ENCODE results near the gene LRWD1.
"Not testable (repeated sequence)": the region's sequence is repeated elsewhere in the genome, so short reads cannot be mapped to it uniquely, and the experiment has no call there.

The LRWD1 gene

DNA sequence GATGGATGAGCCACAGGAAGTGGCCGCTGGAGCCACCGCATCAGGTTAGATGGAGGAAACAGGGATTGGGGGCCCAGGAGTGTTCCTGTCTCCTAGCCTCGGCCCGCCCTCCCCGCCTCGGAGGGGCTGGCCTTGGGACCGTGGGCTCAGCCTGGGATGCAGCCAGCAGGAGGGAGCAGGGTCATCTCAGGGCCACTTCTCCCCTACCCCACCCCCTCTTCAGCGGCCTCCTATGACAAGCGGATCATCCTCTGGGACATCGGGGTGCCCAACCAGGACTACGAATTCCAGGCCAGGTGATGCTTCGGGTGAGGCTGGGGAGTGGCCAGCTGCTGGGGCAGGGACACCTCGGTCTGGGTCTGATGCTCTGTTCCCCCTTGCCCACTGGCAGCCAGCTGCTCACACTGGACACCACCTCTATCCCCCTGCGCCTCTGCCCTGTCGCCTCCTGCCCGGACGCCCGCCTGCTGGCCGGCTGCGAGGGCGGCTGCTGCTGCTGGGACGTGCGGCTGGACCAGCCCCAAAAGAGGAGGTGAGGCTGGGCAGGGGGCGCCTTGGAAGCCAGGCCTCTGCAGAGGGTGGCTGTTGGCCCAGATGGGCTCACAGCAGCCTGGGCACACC is 4.7 kb downstream of the LRWD1 start:
- no peak for DNase-seq (ENCODE audit: low spot score)

DNA sequence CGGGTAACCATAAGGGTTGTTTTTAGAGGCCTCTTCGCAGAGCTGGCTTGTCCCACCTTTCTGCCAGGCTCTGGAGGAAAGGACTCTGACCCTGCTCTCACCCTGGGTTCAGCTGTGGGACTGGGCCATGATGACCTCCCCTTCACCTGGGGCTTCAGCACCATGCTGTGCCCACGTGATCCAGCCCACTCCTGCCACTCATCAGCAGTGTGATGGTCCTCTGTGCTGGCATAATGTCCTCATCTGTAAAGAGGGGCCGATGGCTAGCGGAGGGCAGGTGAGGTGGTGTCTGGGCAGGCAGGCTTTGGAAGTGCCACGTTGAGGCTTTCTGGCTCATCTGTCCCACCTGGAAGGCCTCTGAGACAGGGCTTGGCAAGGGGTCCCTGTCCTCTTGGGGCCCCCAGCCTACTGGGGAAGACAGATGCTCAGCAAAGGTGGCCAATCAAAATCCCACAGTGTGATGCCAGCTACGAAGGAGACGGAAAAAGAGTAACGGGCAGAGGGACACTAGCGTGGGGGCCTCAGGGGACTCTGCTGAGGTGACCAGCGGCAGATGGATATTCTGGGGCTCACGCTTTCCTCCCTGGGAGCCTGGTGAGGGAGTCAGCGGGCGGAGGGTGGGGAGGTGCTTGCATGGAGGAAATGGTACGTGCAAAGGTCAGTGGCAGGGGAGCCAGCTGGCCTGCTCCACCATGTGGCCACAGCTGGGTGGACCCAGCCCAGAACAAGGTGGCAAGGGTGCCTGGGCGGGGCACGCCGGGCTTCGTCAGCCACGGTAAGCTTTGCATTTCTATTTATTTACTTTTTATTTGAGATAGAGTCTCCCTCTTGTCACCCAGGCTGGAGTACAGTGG is 5.4 kb downstream of the LRWD1 start:
- DNase-seq (ENCODE audit: low spot score): no peak

DNA sequence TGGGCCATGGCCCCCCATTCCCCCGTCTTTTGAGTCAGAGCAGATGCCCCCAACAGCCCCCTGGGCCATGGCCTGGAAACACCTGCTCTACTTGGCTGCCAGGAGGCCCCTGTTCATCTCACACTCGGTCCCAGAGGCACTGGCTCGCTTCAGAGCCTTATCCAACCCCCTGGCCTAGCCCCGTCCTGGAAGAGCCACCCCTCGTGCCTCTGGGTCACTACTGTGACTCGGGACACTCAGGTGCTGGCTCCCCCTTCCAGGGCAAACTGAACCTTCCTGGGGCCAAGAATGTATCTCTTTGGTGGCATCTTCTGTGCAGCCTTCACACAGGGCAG is 7.0 kb downstream of the LRWD1 start:
- no peak for DNase-seq (ENCODE audit: low spot score)

DNA sequence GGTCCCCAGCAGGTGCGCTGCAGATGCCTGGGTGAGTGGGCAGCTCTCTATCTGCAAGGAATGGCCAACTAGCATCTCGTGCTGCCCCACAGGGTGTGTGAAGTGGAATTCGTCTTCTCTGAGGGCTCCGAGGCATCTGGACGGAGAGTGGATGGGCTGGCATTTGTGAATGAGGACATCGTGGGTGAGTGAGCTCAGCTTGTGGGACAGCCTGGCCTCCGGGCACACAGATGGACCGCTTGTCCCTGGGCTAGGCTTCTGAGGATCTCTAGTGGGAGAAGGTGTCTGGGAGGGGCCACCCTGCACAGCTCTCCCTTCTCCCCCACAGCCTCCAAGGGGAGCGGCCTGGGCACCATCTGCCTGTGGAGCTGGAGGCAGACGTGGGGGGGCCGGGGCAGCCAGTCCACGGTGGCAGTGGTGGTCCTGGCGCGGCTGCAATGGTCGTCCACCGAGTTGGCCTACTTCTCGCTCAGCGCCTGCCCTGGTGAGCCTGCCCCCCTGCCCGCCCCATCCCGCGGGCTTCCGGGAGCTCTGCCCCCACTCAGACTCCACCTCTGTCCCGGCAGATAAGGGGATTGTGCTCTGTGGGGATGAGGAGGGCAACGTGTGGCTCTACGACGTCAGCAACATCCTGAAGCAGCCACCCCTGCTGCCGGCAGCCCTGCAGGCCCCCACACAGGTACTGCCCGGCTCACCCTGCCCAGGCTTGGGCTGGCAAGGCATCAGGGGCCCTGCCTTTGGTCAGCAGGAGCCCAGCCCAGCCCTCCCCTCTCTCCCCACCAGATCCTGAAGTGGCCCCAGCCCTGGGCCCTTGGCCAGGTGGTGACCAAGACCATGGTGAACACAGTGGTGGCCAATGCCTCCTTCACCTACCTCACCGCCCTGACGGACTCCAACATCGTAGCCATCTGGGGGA is 7.6 kb downstream of the LRWD1 start:
- DNase-seq (ENCODE audit: low spot score): no peak

DNA sequence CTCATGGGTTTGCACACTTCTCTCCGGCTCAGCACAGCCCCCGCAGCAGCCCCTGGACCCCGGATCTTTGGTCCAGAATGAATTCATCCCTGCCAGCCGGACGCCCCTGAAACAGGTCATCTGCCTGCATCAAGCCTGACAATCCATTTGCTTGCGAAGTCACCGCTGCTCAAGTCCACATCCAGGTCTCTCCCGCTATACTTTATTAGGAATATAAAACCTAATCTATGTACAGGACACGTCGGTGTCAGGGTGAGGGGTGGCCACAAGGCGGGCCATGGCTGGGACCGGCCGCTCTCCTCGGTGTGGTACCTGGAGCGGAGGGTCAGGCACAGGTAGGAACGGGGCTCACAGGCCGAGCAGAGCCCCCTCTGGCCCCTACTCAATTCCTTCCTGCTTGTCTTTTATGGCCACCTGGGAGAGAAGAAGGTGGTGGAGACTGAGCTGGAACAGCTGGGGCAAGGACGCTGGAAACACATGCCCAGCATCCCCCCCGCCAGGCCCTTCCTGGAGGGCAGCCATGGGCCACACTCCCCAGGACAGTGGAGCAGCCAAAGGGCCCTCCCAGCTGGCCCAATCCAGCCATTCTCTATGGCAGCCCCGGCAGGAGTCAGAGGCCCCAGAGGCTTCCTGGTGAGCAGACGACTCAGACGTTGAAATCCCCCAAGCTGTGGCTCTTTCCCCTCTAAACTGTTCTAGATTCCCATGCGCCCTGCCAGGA is 8.6 kb downstream of the LRWD1 start:
- no peak for DNase-seq (ENCODE audit: low spot score)

DNA sequence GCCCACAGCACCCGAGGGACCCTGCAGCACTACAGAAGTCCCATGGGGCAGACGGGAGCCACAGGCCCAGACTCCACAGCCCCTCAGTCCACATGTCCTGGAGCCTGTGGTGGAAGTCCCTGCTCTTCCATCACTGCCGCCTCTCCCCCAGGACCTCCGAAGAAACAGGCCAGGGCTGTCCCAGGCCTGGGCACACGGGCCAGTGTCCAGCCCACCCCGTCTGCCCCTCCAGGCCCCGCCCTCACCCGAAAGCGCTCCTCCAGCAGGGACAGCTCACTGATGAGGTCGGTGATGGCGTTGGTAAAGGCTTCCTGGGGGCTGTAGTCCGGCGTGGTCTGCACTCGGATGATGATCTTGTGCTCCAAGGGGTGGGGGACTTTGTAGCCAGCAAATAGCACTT is 9.3 kb downstream of the LRWD1 start:
- not testable (repeated sequence) for DNase-seq (ENCODE audit: low spot score)

DNA sequence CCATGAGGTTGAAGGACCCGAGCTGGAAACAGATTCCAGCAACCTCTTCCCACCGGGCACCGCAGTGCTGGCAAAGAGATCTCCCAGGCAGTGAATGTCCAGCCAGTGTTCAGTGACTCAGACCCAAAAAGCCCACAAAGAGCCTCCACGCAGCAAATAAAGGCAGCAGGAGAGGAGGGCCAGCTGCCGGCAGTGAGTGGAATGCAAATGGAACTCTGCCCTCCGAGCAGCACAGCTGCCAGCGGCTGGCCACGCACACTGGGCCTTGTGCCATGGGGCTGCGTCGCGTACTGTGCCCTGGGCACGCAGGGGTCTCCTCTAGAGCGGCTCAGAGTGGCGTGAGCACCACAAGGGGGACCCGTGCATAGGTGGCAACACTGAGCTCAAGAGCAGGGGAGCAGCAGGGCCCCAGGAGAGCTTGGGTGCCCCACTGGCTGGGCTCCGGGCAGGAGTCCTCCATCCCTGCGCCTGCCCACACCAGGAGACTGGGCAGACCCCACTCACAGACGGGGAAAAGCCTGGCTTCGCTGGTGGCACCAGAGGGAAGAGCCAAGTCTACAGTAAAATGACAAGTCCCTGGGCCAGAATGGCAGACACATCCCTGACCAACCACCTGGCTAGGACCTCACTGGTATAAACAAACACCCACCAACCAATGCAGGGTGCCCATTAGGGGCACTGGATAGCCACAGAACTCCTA is 10.1 kb downstream of the LRWD1 start:
- DNase-seq (ENCODE audit: low spot score): not testable (repeated sequence)

DNA sequence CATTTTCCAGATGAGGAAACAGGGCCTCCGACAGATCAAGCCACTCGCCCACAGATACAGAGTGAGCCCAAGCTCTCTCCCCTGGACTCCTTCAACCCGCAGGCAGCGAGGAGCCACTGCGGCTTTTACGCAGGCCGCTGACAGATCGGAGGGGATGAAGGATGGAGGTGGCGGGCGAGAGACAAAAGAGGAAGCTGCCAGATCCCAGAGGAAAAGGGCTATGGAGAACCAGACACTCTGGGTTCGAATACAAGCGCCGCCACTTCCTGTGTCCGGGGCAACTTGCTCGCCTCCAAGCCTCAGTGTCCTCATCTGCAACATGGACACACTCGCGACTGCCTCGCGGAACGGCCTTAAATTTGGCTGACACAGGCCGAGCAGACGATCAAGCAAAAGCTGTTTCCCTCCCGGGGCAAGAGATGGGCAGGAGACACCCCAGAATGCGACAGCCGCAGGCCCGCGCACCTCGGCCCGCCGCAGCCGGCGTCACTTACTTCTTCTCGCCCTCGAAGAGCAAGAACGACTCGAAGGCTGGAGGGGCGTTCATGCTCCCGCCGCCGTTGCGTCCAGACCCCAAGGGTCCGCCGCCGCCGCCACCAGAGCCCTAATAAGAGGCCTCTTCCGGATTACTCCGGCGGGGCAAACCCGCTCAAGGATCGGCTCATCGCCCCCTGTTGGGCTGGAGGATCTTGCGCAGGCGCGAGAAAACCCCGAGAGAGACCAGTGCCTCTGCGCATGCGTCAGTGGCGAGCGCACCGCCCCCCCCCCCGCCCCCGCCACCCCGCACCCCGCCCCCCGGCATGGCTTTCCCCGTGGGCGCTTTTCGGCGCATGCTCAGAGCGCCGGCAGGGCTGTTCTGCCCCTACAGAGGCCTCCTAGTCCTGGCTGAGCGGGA is 13.8 kb downstream of the LRWD1 start, which contains the start of gene POLR2J:
TSS of gene POLR2J (minus strand) at position 609 of the 895 bp plus-strand sequence. CDS start at position 547, 62 bp downstream.
- not testable (repeated sequence) for DNase-seq (ENCODE audit: low spot score)

DNA sequence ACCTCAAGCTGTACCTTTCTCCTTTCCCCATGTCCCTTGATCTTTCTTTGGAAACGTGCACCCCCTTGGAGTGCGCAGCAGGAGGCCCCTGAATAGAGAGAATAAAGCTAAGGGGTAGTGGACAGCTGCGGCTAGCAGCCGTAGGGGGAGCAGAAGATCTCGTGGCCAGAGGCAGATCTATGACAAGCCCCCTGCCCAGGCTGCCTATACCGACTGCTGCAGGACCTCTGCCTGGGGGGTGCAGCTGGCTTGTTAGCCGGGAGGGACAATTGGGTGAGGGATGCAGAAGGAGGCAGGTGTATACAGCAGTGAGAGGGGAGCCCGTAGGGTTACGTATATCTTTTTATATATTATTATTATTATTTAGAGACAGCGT is 14.4 kb downstream of the LRWD1 start:
- DNase-seq (ENCODE audit: low spot score): not testable (repeated sequence)

DNA sequence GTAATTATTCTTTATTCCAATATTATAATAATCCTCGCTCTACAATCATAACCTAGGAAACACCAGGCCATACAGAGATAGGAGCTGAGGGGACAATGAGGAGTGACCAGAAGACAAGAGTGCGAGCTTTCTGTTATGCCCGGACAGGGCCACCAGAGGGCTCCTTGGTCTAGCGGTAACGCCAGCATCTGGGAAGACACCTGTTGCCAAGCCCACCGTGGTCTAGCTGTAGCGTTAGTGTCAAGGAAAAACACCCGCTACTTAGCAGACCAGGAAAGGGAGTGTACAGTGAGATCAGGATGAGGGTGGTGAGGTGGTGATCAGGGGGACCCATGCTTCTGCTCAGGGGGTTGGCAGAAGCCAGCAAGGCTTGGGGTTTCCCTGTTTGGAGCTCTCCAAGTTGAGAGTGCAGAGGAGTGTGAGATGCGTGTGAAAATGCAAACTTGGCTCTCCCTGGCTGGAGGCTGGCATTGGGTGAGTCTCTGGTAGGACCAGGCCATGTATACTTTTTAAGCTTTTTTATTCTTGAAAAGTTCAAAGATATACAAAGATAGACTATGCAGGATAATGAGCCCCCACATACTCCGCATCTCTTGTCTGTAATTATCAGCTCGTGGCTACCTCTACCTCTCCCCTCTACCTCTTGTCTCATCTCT is 15.3 kb downstream of the LRWD1 start:
- not testable (repeated sequence) for DNase-seq (ENCODE audit: low spot score)

DNA sequence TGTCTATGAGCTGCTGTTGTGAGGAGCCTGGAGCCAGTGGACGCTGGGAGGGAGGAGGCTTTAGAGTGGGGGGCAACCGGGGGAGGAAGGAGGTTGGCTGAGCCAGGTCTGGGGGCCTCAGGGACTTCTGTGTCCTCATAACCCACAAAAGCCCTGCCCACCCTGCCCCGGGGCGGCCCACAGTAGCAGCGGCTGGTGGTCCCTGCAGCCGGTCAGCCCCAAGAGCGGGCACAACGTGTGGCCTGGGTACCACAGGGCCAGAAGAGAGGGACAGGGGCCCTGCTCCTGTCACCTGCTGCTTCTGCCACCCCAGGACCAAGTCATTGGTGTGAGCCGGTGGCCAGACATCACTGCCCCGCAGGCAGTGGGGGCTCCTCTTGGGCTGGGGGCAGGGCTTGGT is 17.2 kb downstream of the LRWD1 start:
- not testable (repeated sequence) for DNase-seq (ENCODE audit: low spot score)

DNA sequence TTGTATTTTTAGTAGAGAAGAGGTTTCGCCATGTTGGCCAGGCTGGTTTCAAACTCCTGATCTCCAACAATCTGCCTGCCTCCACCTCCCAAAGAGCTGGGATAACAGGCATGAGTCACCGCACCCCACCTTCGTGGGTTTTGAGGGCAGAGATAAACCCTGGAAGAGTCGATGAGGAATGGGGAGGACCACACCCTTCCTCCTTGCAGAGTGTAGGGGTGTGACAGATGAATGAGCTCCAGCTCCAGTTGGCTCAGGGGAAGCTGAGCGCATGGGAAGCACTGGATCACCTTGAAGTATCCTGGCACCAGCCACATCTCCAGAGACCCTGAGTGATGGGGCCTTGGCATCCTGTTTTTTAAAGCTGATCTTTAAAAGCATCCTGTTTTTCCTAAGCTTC is 19.5 kb downstream of the LRWD1 start:
- not testable (repeated sequence) for DNase-seq (ENCODE audit: low spot score)

DNA sequence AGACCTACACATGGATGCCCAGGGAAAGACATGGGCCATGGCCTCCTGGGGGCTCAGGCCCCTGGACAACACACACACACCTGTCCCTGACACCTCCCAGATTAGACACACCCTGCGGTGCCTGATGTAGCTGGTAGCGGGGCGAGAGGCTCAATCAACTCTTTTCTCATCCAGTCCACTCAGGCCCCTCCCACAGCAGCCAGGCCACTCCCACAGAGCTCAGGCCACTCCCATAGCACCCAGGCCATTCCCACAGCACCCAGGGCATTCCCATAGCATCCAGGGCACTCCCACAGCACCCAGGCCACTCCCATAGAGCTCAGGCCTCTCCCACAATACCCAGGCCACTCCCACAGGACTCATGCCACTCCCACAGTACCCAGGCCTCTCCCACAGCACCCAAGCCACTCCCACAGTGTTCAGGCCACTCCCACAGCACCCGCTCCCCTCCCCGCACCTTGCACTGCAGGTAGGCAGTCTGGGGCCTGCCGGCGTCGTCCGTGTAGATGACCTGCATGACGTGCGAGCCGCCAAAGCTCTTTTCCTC is 25.8 kb downstream of the LRWD1 start:
- not testable (repeated sequence) for DNase-seq (ENCODE audit: low spot score)

DNA sequence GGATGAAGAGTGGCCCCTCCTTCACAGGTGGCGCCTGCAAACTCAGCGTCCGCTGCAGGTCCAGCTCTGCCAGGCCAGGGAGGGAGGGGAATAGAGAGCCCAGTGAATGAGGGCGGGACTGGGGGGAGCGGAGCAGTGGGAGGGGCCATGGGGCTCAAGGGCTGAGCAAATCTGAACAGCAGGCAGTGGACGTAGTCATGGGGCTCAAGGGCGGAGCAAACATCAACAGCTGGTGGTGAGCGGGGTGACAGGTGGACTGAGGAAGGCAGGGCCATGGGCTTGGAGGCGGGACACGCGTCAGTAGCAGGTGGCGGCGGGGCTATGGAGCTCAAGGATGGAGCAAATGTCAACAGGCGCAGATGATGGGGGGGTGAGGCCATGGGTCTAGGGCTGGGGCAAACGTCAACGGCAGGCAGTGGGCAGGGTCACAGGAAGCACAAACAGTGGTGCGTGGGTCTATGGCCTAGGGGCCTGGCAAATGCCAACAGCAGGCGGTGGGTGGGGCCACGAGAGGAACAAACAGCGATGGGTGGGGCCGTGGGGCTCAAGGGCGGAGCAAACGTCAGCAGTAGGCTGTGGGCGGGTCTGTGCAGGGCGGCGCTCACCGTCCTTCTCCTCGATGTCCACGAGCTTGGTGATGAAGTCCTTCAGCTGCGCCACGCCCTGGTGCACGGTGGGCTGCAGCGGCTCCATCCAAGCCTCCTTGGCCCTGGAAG is 28.6 kb downstream of the LRWD1 start:
- DNase-seq (ENCODE audit: low spot score): not testable (repeated sequence)

DNA sequence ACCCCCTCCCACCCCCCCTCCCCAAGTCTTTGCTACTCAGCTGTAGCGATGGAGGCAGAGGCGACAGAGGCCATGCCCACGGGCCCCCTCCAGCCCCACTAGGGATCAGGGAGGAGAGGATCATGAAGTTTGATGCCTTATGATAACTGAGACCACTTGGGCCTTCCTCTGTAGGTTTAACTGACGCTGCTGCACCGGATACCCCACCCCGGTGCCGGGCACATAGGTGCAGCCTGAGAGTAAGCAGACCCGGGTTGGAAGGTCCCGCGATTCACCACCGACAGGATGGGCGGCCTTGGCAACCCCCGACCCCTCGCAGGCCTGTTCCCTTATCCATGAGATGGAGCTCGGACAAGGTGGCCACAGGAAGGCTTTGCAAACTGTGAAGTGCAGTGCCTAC is 29.2 kb downstream of the LRWD1 start:
- DNase-seq (ENCODE audit: low spot score): not testable (repeated sequence)

DNA sequence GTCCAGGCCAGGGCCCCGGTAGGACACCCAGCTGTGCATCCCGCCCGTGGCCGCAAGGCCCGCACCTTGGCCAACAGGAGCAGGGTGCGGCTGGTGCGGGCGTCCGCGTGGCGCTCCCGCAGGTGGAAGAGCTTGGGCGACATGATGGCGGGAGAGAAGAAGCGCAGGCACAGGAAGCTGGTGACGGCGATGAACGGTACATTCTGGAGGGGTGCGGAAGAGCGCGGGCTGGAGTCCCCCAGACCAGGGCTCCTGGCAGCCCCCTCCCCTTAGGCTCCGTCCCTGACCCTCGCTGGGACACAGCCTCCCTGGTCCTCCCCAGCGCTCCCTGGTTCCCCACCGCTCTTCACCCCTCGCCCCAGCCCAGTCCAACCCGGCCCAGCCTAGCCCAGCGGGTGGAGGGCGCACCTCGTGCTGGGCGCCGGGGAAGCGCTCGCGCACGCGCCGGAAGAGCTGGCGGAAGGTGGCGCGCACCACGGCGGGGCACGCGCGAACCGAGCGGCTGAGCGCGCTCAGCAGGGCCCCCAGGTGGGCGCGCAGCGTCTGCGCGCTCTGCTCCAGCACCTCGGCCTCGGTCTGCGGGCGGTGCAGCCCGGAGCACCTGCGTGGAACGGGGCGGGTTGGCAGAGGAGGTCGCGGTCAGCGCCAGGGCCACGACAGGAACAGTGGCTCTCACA is 29.8 kb downstream of the LRWD1 start:
- DNase-seq (ENCODE audit: low spot score): not testable (repeated sequence)

DNA sequence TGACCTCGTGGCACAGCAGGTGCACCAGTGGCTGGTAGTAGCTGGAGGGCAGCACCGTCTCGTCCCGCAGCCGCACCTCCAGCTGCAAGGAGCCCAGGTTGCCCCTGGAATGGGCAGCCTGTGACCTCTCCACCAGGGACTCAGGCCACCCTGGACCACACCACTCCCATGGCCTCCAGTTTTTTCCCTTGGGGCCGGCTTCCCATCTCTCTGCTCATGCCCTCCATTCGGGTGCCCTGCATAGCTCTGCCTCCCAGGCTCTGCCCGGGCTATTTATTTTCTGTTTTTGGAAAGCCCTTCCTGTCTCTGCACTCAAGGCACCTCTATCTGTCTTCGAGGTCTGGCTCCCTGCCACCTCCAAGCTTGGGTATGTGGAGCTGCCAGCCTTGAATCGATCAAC is 32.1 kb downstream of the LRWD1 start:
- not testable (repeated sequence) for DNase-seq (ENCODE audit: low spot score)

DNA sequence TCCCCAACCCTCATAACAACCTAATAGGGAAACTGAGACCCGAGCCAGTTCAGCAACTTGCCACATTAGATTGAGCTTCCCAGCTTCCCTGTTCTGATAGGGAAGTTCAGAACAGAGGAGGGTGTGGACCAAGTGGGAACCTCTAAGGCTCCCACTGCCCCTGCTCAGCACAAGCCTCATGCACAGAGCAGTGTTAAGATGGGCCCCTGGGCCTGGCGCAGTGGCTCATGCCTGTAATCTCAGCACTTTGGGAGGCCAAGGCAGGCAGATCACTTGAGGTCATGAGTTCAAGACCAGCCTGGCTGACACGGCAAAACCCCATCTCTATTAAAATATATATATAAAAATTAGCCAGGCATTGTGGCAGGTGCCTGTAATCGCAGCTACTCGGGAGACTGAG is 32.5 kb downstream of the LRWD1 start:
- DNase-seq (ENCODE audit: low spot score): not testable (repeated sequence)

All from globus pallidus (tissue), 1 donor.